HUES6 (cell line): ENCODE measurements around the gene CLIP1.
"Not testable (repeated sequence)": the region's sequence is repeated elsewhere in the genome, so short reads cannot be mapped to it uniquely, and the experiment has no call there.

Experiments
- H3K27ac ChIP-seq: 2 replicates; pipeline ENCODE4 v1.7.0; 2013; ENCODE audit warnings: low read depth, mild to moderate bottlenecking, low read length, inconsistent platforms
- H3K27me3 ChIP-seq: 2 replicates; pipeline ENCODE4 v1.6.1; 2013; ENCODE audit warnings: low read length; ENCODE audit not compliant: control insufficient read depth, insufficient read depth
- H3K36me3 ChIP-seq: 2 replicates; pipeline ENCODE4 v1.6.1; 2013; ENCODE audit warnings: low read length; ENCODE audit not compliant: control insufficient read depth, insufficient read depth
- H3K4me1 ChIP-seq: 2 replicates; pipeline ENCODE4 v1.6.1; 2013; ENCODE audit warnings: low read length; ENCODE audit not compliant: control insufficient read depth, insufficient read depth
- H3K4me3 ChIP-seq: 2 replicates; pipeline ENCODE4 v1.5.1; 2013; ENCODE audit warnings: low read depth, low read length
- H3K9ac ChIP-seq: one replicate; pipeline ENCODE4 v1.6.1; 2013; ENCODE audit warnings: mild to moderate bottlenecking, low read length
- H3K9me3 ChIP-seq: 2 replicates; pipeline ENCODE4 v1.6.1; 2013; ENCODE audit warnings: low read depth, low read length; ENCODE audit not compliant: control insufficient read depth, insufficient read depth

CLIP1 gene

GRCh38 chr12:122266230-122266901 is 156.1 kb downstream of the CLIP1 start, which contains the start of gene VPS33A:
Gene VPS33A, minus strand, starts transcription at chr12:122266494. Its CDS starts 86 bp downstream, at chr12:122266408.
- Histone ChIP-seq H3K9ac (peak within 1 kb of the TSS; percentile 96), H3K36me3 (peaks cover 14% of the 10 kb centered on the region), H3K27me3 (no peaks in the 10 kb centered on the region), H3K4me1 (no peaks in the 10 kb centered on the region), H3K4me3 (peak within 1 kb of the TSS; percentile 96), H3K27ac (peak within 1 kb of the TSS; percentile 67), H3K9me3 (no peaks in the 10 kb centered on the region)

GRCh38 chr12:122265886-122266229 is 156.6 kb downstream of the CLIP1 start:
- Histone ChIP-seq H3K9ac (peak overlapping the region; percentile 96), H3K27ac (peak overlapping the region; percentile 67), H3K4me1 (no peaks in the 10 kb centered on the region), H3K4me3 (peak overlapping the region; percentile 96), H3K9me3 (no peaks in the 10 kb centered on the region), H3K36me3 (peaks cover 19% of the 10 kb centered on the region), H3K27me3 (no peaks in the 10 kb centered on the region)

GRCh38 chr12:122265476-122265875 is 157.0 kb downstream of the CLIP1 start:
- H3K27me3 ChIP-seq, result no peaks in the 10 kb centered on the region
- peak overlapping the region; percentile 96 for H3K4me3 ChIP-seq
- peaks cover 20% of the 10 kb centered on the region for H3K36me3 ChIP-seq
- no peak overlapping the region for H3K27ac ChIP-seq
- H3K4me1 ChIP-seq, result no peaks in the 10 kb centered on the region
- H3K9me3 ChIP-seq, result no peaks in the 10 kb centered on the region
- peak overlapping the region; percentile 96 for H3K9ac ChIP-seq

GRCh38 chr12:122260735-122261134 is 161.7 kb downstream of the CLIP1 start:
- H3K9me3 ChIP-seq, H3K27ac ChIP-seq, H3K27me3 ChIP-seq, H3K4me3 ChIP-seq, H3K4me1 ChIP-seq, H3K9ac ChIP-seq: not testable (repeated sequence)
- peaks cover 42% of the 10 kb centered on the region for H3K36me3 ChIP-seq

- H3K9ac ChIP-seq, H3K4me1 ChIP-seq, H3K4me3 ChIP-seq, H3K27ac ChIP-seq, H3K9me3 ChIP-seq, H3K27me3 ChIP-seq: not testable (repeated sequence)
- peaks cover 43% of the 10 kb centered on the region for H3K36me3 ChIP-seq
Measured at GRCh38 chr12:122258939-122259338, 163.5 kb downstream of the CLIP1 start.

- H3K36me3 ChIP-seq, result peaks cover 40% of the 10 kb centered on the region
- not testable (repeated sequence) for H3K4me3 ChIP-seq
Measured at GRCh38 chr12:122258462-122258861, 164.0 kb downstream of the CLIP1 start.

GRCh38 chr12:122250536-122250935 is 171.9 kb downstream of the CLIP1 start:
- Histone ChIP-seq H3K27me3 (no peaks in the 10 kb centered on the region), H3K27ac (no peak overlapping the region), H3K9me3 (no peaks in the 10 kb centered on the region), H3K4me3 (no peak overlapping the region), H3K9ac (no peak overlapping the region), H3K4me1 (no peaks in the 10 kb centered on the region), H3K36me3 (peaks cover 26% of the 10 kb centered on the region)

More at GRCh38 chr12:122258462-122258861, 164.0 kb downstream of the CLIP1 start:
- H3K9me3 ChIP-seq, H3K27me3 ChIP-seq, H3K9ac ChIP-seq, H3K4me1 ChIP-seq, H3K27ac ChIP-seq: not testable (repeated sequence)

- no peak overlapping the region for H3K9ac ChIP-seq
- peaks cover 26% of the 10 kb centered on the region for H3K36me3 ChIP-seq
- no peak overlapping the region for H3K27ac ChIP-seq
- no peak overlapping the region for H3K4me3 ChIP-seq
- H3K9me3 ChIP-seq, result no peaks in the 10 kb centered on the region
- H3K4me1 ChIP-seq, result no peaks in the 10 kb centered on the region
- H3K27me3 ChIP-seq, result no peaks in the 10 kb centered on the region
Measured at GRCh38 chr12:122250047-122250446, 172.4 kb downstream of the CLIP1 start.

- peaks cover 36% of the 10 kb centered on the region for H3K36me3 ChIP-seq
- no peaks in the 10 kb centered on the region for H3K9me3 ChIP-seq
- no peak overlapping the region for H3K4me3 ChIP-seq
- H3K9ac ChIP-seq, result no peak overlapping the region
- H3K27me3 ChIP-seq, result no peaks in the 10 kb centered on the region
- H3K4me1 ChIP-seq, result no peaks in the 10 kb centered on the region
- H3K27ac ChIP-seq, result no peak overlapping the region
Measured at GRCh38 chr12:122245553-122245952, 176.9 kb downstream of the CLIP1 start.

- Histone ChIP-seq H3K27ac (no peak overlapping the region), H3K36me3 (peaks cover 33% of the 10 kb centered on the region), H3K27me3 (no peaks in the 10 kb centered on the region), H3K4me1 (no peaks in the 10 kb centered on the region), H3K4me3 (no peak overlapping the region), H3K9me3 (no peaks in the 10 kb centered on the region), H3K9ac (no peak overlapping the region)
Measured at GRCh38 chr12:122244565-122245371, 177.7 kb downstream of the CLIP1 start.

GRCh38 chr12:122243965-122244364 is 178.5 kb downstream of the CLIP1 start:
- no peak overlapping the region for H3K9ac ChIP-seq

More at GRCh38 chr12:122243965-122244364, 178.5 kb downstream of the CLIP1 start:
- Histone ChIP-seq H3K4me1 (no peaks in the 10 kb centered on the region), H3K27me3 (no peaks in the 10 kb centered on the region), H3K9me3 (no peaks in the 10 kb centered on the region), H3K36me3 (peaks cover 28% of the 10 kb centered on the region), H3K4me3 (no peak overlapping the region), H3K27ac (no peak overlapping the region)
